H9 (cell line): ENCODE results near the gene ENTPD1. TPM values are rescaled to one million over a fixed set of nuclear protein-coding genes. Genes with fewer than 3 reads are reported as not detected.
A peak's percentile ranks its signal among the peaks of the same experiment; 100 is the strongest.

ENCODE experiments used
- DNase-seq: peaks from one replicate; pipeline ENCODE4 v3.0.0-alpha.2; 2017
- H2AFZ ChIP-seq: one replicate; pipeline ENCODE4 v1.6.1; 2013; ENCODE audit warnings: mild to moderate bottlenecking, low read length, control low read depth, moderate library complexity
- H2AK5ac ChIP-seq: 2 replicates; pipeline ENCODE4 v1.6.1; 2013; ENCODE audit warnings: low read length, control low read depth, mixed read lengths; ENCODE audit not compliant: insufficient read length
- H2BK120ac ChIP-seq: one replicate; pipeline ENCODE4 v1.6.1; 2013; ENCODE audit warnings: low read depth, mild to moderate bottlenecking, low read length, control low read depth, inconsistent platforms; ENCODE audit not compliant: poor library complexity, severe bottlenecking
- H2BK12ac ChIP-seq: 2 replicates; pipeline ENCODE4 v1.6.1; 2013; ENCODE audit warnings: low read length, control low read depth, mixed read lengths, low read depth; ENCODE audit not compliant: insufficient read length
- H2BK15ac ChIP-seq: 2 replicates; pipeline ENCODE4 v1.6.1; 2013; ENCODE audit warnings: low read depth, low read length, control low read depth
- H2BK20ac ChIP-seq: one replicate; pipeline ENCODE4 v1.6.1; 2013; ENCODE audit warnings: low read depth, mild to moderate bottlenecking, low read length, control low read depth, inconsistent platforms; ENCODE audit not compliant: poor library complexity, severe bottlenecking
- H2BK5ac ChIP-seq: 2 replicates; pipeline ENCODE4 v1.6.1; 2013; ENCODE audit warnings: low read length, control low read depth, mixed read lengths; ENCODE audit not compliant: insufficient read length
- H3K14ac ChIP-seq: 2 replicates; pipeline ENCODE4 v1.6.1; 2013; ENCODE audit warnings: low read length, control low read depth; ENCODE audit not compliant: insufficient read depth
- H3K18ac ChIP-seq: 2 replicates; pipeline ENCODE4 v1.6.1; 2013; ENCODE audit warnings: low read depth, mild to moderate bottlenecking, mixed read lengths, low read length, control low read depth; ENCODE audit not compliant: insufficient read length
- H3K23ac ChIP-seq: 2 replicates; pipeline ENCODE4 v1.6.1; 2013; ENCODE audit warnings: low read length, control low read depth, mixed read lengths, low read depth; ENCODE audit not compliant: insufficient read length
- H3K23me2 ChIP-seq: 2 replicates; pipeline ENCODE4 v1.6.1; 2013; ENCODE audit warnings: low read depth, mild to moderate bottlenecking, mixed read lengths, low read length, control low read depth; ENCODE audit not compliant: insufficient read length, poor library complexity, severe bottlenecking
- H3K27ac ChIP-seq: 2 replicates; pipeline ENCODE4 v1.5.1; 2013; ENCODE audit warnings: low read length, control low read depth, mixed read lengths, low read depth; ENCODE audit not compliant: insufficient read length
- H3K27me3 ChIP-seq: 2 replicates; pipeline ENCODE4 v1.6.1; 2013; ENCODE audit warnings: low read length, control low read depth, inconsistent platforms; ENCODE audit not compliant: insufficient read depth
- H3K4ac ChIP-seq: 2 replicates; pipeline ENCODE4 v1.6.1; 2013; ENCODE audit warnings: low read depth, mild to moderate bottlenecking, control low read depth, inconsistent platforms, low read length, moderate library complexity
- H3K4me1 ChIP-seq: 2 replicates; pipeline ENCODE4 v1.6.1; 2013; ENCODE audit warnings: low read length, control low read depth, inconsistent platforms; ENCODE audit not compliant: insufficient read depth
- H3K4me2 ChIP-seq: 2 replicates; pipeline ENCODE4 v1.6.1; 2013; ENCODE audit warnings: low read length, control low read depth, mixed read lengths; ENCODE audit not compliant: insufficient read length, insufficient read depth
- H3K56ac ChIP-seq: 2 replicates; pipeline ENCODE4 v1.6.1; 2013; ENCODE audit warnings: low read depth, mild to moderate bottlenecking, mixed read lengths, low read length, control low read depth; ENCODE audit not compliant: insufficient read length
- H3K79me1 ChIP-seq: 2 replicates; pipeline ENCODE4 v1.6.1; 2013; ENCODE audit warnings: low read depth, mild to moderate bottlenecking, moderate library complexity, low read length, control low read depth, inconsistent platforms; ENCODE audit not compliant: insufficient read depth, poor library complexity, severe bottlenecking
- H3K79me2 ChIP-seq: 2 replicates; pipeline ENCODE4 v1.6.1; 2013; ENCODE audit warnings: low read length, control low read depth, inconsistent platforms; ENCODE audit not compliant: insufficient read depth
- H3K9ac ChIP-seq: 2 replicates; pipeline ENCODE4 v1.6.1; 2013; ENCODE audit warnings: low read length, control low read depth, mixed read lengths; ENCODE audit not compliant: insufficient read length; ENCODE audit errors: extremely low read depth
- H3K9me3 ChIP-seq: one replicate; pipeline ENCODE4 v1.6.1; 2013; ENCODE audit warnings: low read depth, low read length, inconsistent platforms; ENCODE audit not compliant: control insufficient read depth
- H3T11ph ChIP-seq: one replicate; pipeline ENCODE4 v1.6.1; 2013; ENCODE audit warnings: mild to moderate bottlenecking, low read length, control low read depth, inconsistent platforms
- H4K20me1 ChIP-seq: one replicate; pipeline ENCODE4 v1.6.1; 2013; ENCODE audit not compliant: control insufficient read depth, insufficient read length, insufficient read depth
- H4K5ac ChIP-seq: 2 replicates; pipeline ENCODE4 v1.6.1; 2013; ENCODE audit warnings: low read depth, mild to moderate bottlenecking, mixed read lengths, low read length, control low read depth; ENCODE audit not compliant: insufficient read length
- H4K8ac ChIP-seq: replicated peaks from 2 replicates; pipeline ENCODE4 v1.6.1; 2013; ENCODE audit warnings: low read length, control low read depth, mixed read lengths, low read depth; ENCODE audit not compliant: insufficient read length
- H4K91ac ChIP-seq: 2 replicates; pipeline ENCODE4 v1.6.1; 2013; ENCODE audit warnings: low read depth, mild to moderate bottlenecking, moderate library complexity, mixed read lengths, low read length, control low read depth; ENCODE audit not compliant: insufficient read length
- H3K27ac Mint-ChIP-seq, 3 experiments: 2 replicates in 2 of 3; 3 replicates in 1 of 3; pipeline ENCODE4 v1.8.0; 2020 to 2021; ENCODE audit warnings: mixed read lengths in 3 of 3, mild to moderate bottlenecking in 1 of 3, moderate library complexity in 1 of 3
- H3K27me3 Mint-ChIP-seq: 2 replicates; pipeline ENCODE4 v1.8.0; 2021; ENCODE audit warnings: low read depth, mild to moderate bottlenecking, moderate library complexity, mixed read lengths
- H3K36me3 Mint-ChIP-seq, 3 experiments: 2 replicates in 2 of 3; 3 replicates in 1 of 3; pipeline ENCODE4 v1.8.0; 2020 to 2021; ENCODE audit warnings: low read depth in 3 of 3, mixed read lengths in 3 of 3; ENCODE audit not compliant: insufficient read depth in 1 of 3
- H3K4me1 Mint-ChIP-seq, 2 experiments: 2 replicates each; pipeline ENCODE4 v1.8.0; 2020; ENCODE audit warnings: mixed read lengths in 2 of 2
- H3K4me3 Mint-ChIP-seq, 2 experiments: 2 replicates in 1 of 2; 3 replicates in 1 of 2; pipeline ENCODE4 v1.8.0; 2020 to 2021; ENCODE audit warnings: mild to moderate bottlenecking in 2 of 2, mixed read lengths in 2 of 2, moderate library complexity in 1 of 2
- H3K9me3 Mint-ChIP-seq, 2 experiments: 2 replicates in 1 of 2; 3 replicates in 1 of 2; pipeline ENCODE4 v1.8.0; 2020; ENCODE audit warnings: mild to moderate bottlenecking in 2 of 2, mixed read lengths in 2 of 2, moderate library complexity in 1 of 2
- CTCF ChIP-seq: fragments of 200-600 bp; sonication (generic); conservative IDR thresholded peaks from 3 replicates; pipeline ENCODE4 v1.8.0; 2021; ENCODE audit warnings: antibody characterized with exemption, mild to moderate bottlenecking
- total RNA-seq: library from RNA; stranded (reverse); gene quantifications from 2 replicates; pipeline ENCODE4 v1.2.1, GENCODE V29; 2021

The ENTPD1 gene
- total RNA-seq, 1 experiment from 2014 or later, result 1.9 TPM

GRCh38 chr10:95767884-95768556 is 12.1 kb downstream of the ENTPD1 start:
- Histone ChIP-seq H3K56ac (no peak overlapping the region), H3K9ac (no peak overlapping the region), H4K8ac (no peak overlapping the region), H3K4me2 (no peak overlapping the region), H3K18ac (no peak overlapping the region), H3K4ac (no peak overlapping the region), H4K20me1 (no peaks in the 10 kb centered on the region), H3K27me3 (no peaks in the 10 kb centered on the region), H3K4me1 (no peaks in the 10 kb centered on the region; the same call in 1 of the 2 replicates), H3T11ph (no peak overlapping the region), H2BK20ac (no peak overlapping the region), H2BK15ac (no peak overlapping the region), H3K14ac (no peak overlapping the region), H2BK5ac (no peak overlapping the region), H4K5ac (no peak overlapping the region), H3K23ac (no peak overlapping the region), H3K9me3 (no peaks in the 10 kb centered on the region), H3K79me1 (no peaks in the 10 kb centered on the region), H4K91ac (no peak overlapping the region), H2BK120ac (no peak overlapping the region), H3K23me2 (no peaks in the 10 kb centered on the region), H2AFZ (no peak overlapping the region), H2AK5ac (no peak overlapping the region), H2BK12ac (no peak overlapping the region), H3K27ac (no peak overlapping the region), H3K79me2 (no peaks in the 10 kb centered on the region)
- peaks cover 12 to 20% of the 10 kb centered on the region in 2 experiments for H3K4me1 Mint-ChIP-seq
- H3K27me3 Mint-ChIP-seq, result no peaks in the 10 kb centered on the region
- peak overlapping the region in 1 of 3 experiments; percentile 50; a peak in 3 of 7 replicates for H3K27ac Mint-ChIP-seq
- DNase-seq, result no peak
- H3K4me3 Mint-ChIP-seq, result no peak overlapping the region
- no peak for TF ChIP-seq CTCF
- H3K9me3 Mint-ChIP-seq, result peaks cover 0 to 16% of the 10 kb centered on the region in 2 experiments; a peak in 4 of 5 replicates
- peaks cover 0 to 10% (median 6%) of the 10 kb centered on the region in 3 experiments; a peak in 5 of 7 replicates for H3K36me3 Mint-ChIP-seq
